ENCODE results near the gene CSNK1A1. TPM values are rescaled to one million over a fixed set of nuclear protein-coding genes. Genes with fewer than 3 reads are reported as not detected.

The CSNK1A1 gene
- total and polyA plus RNA-seq, 2 of the 4 experiments (the other 2 are of a cell fraction): 140 to 419 TPM

DNA sequence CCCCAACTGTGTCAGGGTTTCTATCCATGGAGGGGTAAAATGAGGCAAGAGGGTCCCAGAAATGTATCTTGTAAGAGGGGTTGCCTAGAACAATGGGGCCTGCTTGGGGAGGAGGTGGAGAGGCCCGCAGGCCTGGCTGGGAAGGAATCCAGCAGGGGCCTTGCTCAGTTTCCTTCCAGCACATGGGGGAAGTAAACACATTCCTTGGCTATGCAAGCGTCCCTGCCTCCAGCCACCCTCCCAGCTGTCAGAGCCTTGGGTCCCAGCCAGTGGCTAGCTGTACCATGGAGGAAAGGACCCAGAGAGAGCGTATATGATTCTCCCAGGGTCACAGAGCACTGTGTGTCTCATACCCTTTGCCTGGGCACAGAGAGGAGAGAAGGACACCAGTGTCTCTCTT, 101.0 kb downstream of the CSNK1A1 start:
- no peak overlapping the region; the same call in 1 of the 2 replicates for H3K4me2 ChIP-seq (ENCODE audit: low read depth, low read length)
- ATAC-seq (ENCODE audit: low read depth): peak; percentile 24
- 17% methylated on average over 1 of the region's 3 CpGs; no CpG with 5 or more reads in 1 of the 2 experiments for WGBS, 2 experiments (ENCODE audit: extremely low coverage in 2 of 2, insufficient read length in 1 of 2)

More for the DNA sequence above, 101.0 kb downstream of the CSNK1A1 start:
- H2AK5ac ChIP-seq (ENCODE audit: low read depth, low read length): peak overlapping the region; percentile 95
- ChIA-PET POLR2A (ENCODE audit: unreplicated experiment) (no interaction called here), CTCF (interaction anchor here (0.6 to 1.3 kb wide), 4 partner anchors 15 to 216 kb away, joined by 3 to 4 read pairs (median 3); no protein-coding TSS in a partner anchor)
- no peak overlapping the region for H3K4me3 ChIP-seq (ENCODE audit: insufficient read depth, low read depth, low read length)
- H3K9me3 ChIP-seq (ENCODE audit: control insufficient read depth, insufficient read depth, low read length): no peaks in the 10 kb centered on the region
- peak overlapping the region; percentile 98 for H2BK120ac ChIP-seq (ENCODE audit: low read depth, low read length)
- dilution Hi-C loops (cut with HindIII; ENCODE audit: low sequenced_read_pairs, unreplicated experiment) (no loop called here), in situ Hi-C loops (cut with MboI; ENCODE audit: low sequenced_read_pairs) (no loop called here), intact Hi-C loops (cut with micrococcal nuclease) (no loop called here)
- peak overlapping the region; percentile 90 for H3K27ac ChIP-seq (ENCODE audit: insufficient read depth, low read length)
- peak overlapping the region; percentile 96 for H4K91ac ChIP-seq (ENCODE audit: insufficient read depth, low read depth, low read length)
- no peaks in the 10 kb centered on the region for H3K36me3 ChIP-seq (ENCODE audit: control insufficient read depth, insufficient read depth, low read length)
- H4K5ac ChIP-seq (ENCODE audit: low read depth, low read length): peak overlapping the region; percentile 96
- no peaks in the 10 kb centered on the region for H3K27me3 ChIP-seq (ENCODE audit: control insufficient read depth, insufficient read depth, low read length)
- TF ChIP-seq MAZ (IDR thresholded peaks at IDR 0.05; ENCODE audit: borderline replicate concordance, low read depth, low read length) (peak; percentile 52; the same call in 1 of the 2 replicates), MXI1 (IDR thresholded peaks at IDR 0.05; ENCODE audit: borderline replicate concordance, low read depth, low read length) (peak; percentile 99), USF2 (IDR thresholded peaks at IDR 0.05; ENCODE audit: low read depth, low read length) (no peak; the same call in 1 of the 2 replicates), CTCF (conservative IDR thresholded peaks at IDR 0.05; ENCODE audit: low read depth, low read length) (no peak), BHLHE40 (IDR thresholded peaks at IDR 0.05; ENCODE audit: low read depth, low read length) (peak; percentile 58; the same call in 1 of the 2 replicates)
- no peaks in the 10 kb centered on the region for H4K20me1 ChIP-seq (ENCODE audit: insufficient read depth, low read length)
- peak overlapping the region; percentile 33 for H3K9ac ChIP-seq (ENCODE audit: low read depth, low read length)
- H3K4me1 ChIP-seq (ENCODE audit: control insufficient read depth, insufficient read depth, low read length): peaks cover 41% of the 10 kb centered on the region
- peak overlapping the region; percentile 52 for H3K56ac ChIP-seq (ENCODE audit: extremely low read depth, insufficient read depth, low read length)
- H3K4ac ChIP-seq (ENCODE audit: low read depth, low read length): peak overlapping the region; percentile 96
- H3K9me1 ChIP-seq (ENCODE audit: insufficient read depth, low read length): peaks cover 36% of the 10 kb centered on the region
- H2AK9ac ChIP-seq (replicated peaks; ENCODE audit: low read depth, low read length, poor library complexity): peak overlapping the region; percentile 93
- peak overlapping the region; percentile 83 for H3K14ac ChIP-seq (replicated peaks; ENCODE audit: low read depth, low read length)
- peak overlapping the region; percentile 92 for H2BK20ac ChIP-seq (ENCODE audit: low read depth, low read length)
- H3K18ac ChIP-seq (ENCODE audit: low read depth, low read length): peak overlapping the region; percentile 96
- H2BK5ac ChIP-seq (ENCODE audit: low read depth, low read length, poor library complexity, severe bottlenecking): peak overlapping the region; percentile 94
- peaks cover 2 to 50% of the 10 kb centered on the region in 2 experiments; a peak in 3 of 4 replicates for H3K79me1 ChIP-seq (ENCODE audit: low read depth in 1 of 2, low read length in 2 of 2)
- DNase-seq: peak; percentile 87
- peak overlapping the region; percentile 64 for H3K23ac ChIP-seq (ENCODE audit: low read depth, low read length)
- no TSS peak for BruUV-seq (replicated peaks)
- H2AFZ ChIP-seq (replicated peaks; ENCODE audit: low read length, poor library complexity): peak overlapping the region; percentile 71
- H2BK15ac ChIP-seq (ENCODE audit: low read depth, low read length): peak overlapping the region; percentile 84; the same call in 2 of the 3 replicates
- H4K8ac ChIP-seq (ENCODE audit: low read depth in 2 of 2, low read length in 2 of 2): peak overlapping the region; percentile 68 to 92
